OCI-LY7 (cell line): Measurements from ENCODE around the gene TEX30. TPM values are rescaled to one million over a fixed set of nuclear protein-coding genes. Genes with fewer than 3 reads are reported as not detected.

Source experiments
- BruUV-seq: library from RNA; stranded (reverse); fragments of 400-500 nt; replicated peaks from 2 replicates; lab custom pipeline; 2021; lab: Mats Ljungman, UMichigan
- CTCF ChIA-PET: fragments of 300-600 bp; sonication (Branson Sonifier 250); formaldehyde crosslinking; loops from one replicate; lab custom pipeline; 2022; ENCODE audit warnings: antibody characterized with exemption; ENCODE audit not compliant: unreplicated experiment; lab: Charles Lee
- POLR2A ChIA-PET: fragments of 300-600 bp; sonication (Branson Sonifier 250); formaldehyde crosslinking; loops from one replicate; lab custom pipeline; 2022; ENCODE audit warnings: antibody characterized with exemption; lab: Charles Lee
- DNase-seq: peaks from one replicate; pipeline ENCODE4 v3.0.0-alpha.2; 2015; ENCODE audit warnings: low spot score
- H2AFZ ChIP-seq: fragments of 200-600 bp; sonication (generic), shearing (Covaris generic); 2 replicates; pipeline ENCODE4 v1.6.1; 2014; ENCODE audit warnings: mild to moderate bottlenecking, antibody characterized with exemption, low read length, moderate library complexity
- H3K27ac ChIP-seq: fragments of 200-600 bp; sonication (generic); 2 replicates; pipeline ENCODE4 v1.5.1; 2014; ENCODE audit warnings: mixed run types, low read depth, mild to moderate bottlenecking, moderate library complexity, low read length, inconsistent platforms; ENCODE audit not compliant: poor library complexity, severe bottlenecking
- H3K36me3 ChIP-seq: fragments of 200-600 bp; sonication (generic); 2 replicates; pipeline ENCODE4 v1.6.1; 2014; ENCODE audit warnings: mild to moderate bottlenecking, antibody characterized with exemption, low read length, moderate library complexity, mixed read lengths; ENCODE audit not compliant: insufficient read depth
- H3K4me1 ChIP-seq: fragments of 200-600 bp; sonication (generic); 2 replicates; pipeline ENCODE4 v1.5.1; 2014; ENCODE audit warnings: mild to moderate bottlenecking, low read length; ENCODE audit not compliant: insufficient read depth, poor library complexity, severe bottlenecking
- H3K4me2 ChIP-seq: fragments of 200-600 bp; sonication (generic); 2 replicates; pipeline ENCODE4 v1.6.1; 2014; ENCODE audit warnings: mild to moderate bottlenecking, low read length
- H3K4me3 ChIP-seq: fragments of 200-600 bp; sonication (generic); 2 replicates; pipeline ENCODE4 v1.5.1; 2014; ENCODE audit warnings: mild to moderate bottlenecking, low read depth, low read length; ENCODE audit not compliant: poor library complexity, severe bottlenecking
- H3K79me2 ChIP-seq: fragments of 200-600 bp; sonication (generic); 2 replicates; pipeline ENCODE4 v1.6.1; 2016; ENCODE audit warnings: low read depth, mild to moderate bottlenecking, low read length, moderate library complexity, mixed read lengths; ENCODE audit not compliant: insufficient read depth
- H3K9me2 ChIP-seq: fragments of 200-600 bp; sonication (generic); 2 replicates; pipeline ENCODE4 v1.6.1; 2016; ENCODE audit warnings: mild to moderate bottlenecking, low read length, mixed read lengths; ENCODE audit not compliant: insufficient read depth
- H3K9me3 ChIP-seq: fragments of 200-600 bp; sonication (generic); 2 replicates; pipeline ENCODE4 v1.6.1; 2014; ENCODE audit warnings: mild to moderate bottlenecking, mixed run types, low read length, mixed read lengths
- H4K20me1 ChIP-seq: fragments of 200-600 bp; sonication (generic); 2 replicates; pipeline ENCODE4 v1.6.1; 2014; ENCODE audit warnings: mild to moderate bottlenecking, antibody characterized with exemption, low read length, moderate library complexity, mixed read lengths; ENCODE audit not compliant: insufficient read depth
- CTCF ChIP-seq: fragments of 200-600 bp; sonication (generic); conservative IDR thresholded peaks from 2 replicates; pipeline ENCODE4 v1.5.1; 2014; ENCODE audit warnings: mild to moderate bottlenecking, antibody characterized with exemption, low read length, moderate library complexity, mixed read lengths
- EZH2phosphoT487 ChIP-seq: fragments of 200-600 bp; sonication (generic); IDR thresholded peaks from 2 replicates; pipeline ENCODE4 v1.6.1; 2018; ENCODE audit warnings: low read depth, borderline replicate concordance, mild to moderate bottlenecking, mixed run types, antibody characterized with exemption, low read length, moderate library complexity, mixed read lengths
- intact Hi-C: fragments of 100-400 bp; cut with micrococcal nuclease; formaldehyde crosslinking; loops from one replicate; pipeline ENCODE4 v1.10.0; 2022; ENCODE audit not compliant: unreplicated experiment
- total RNA-seq, 2 experiments: library from RNA; depleted of rRNA in 1 of 2; stranded (reverse); fragments of >200 nt in 1 of 2; shearing (Covaris generic) in 1 of 2; gene quantifications; 2 replicates each; pipeline ENCODE4 v1.2.3, GENCODE V29; 2014 to 2022

Gene TEX30
- total RNA-seq, 2 experiments from 2014 or later: 4.0 to 6.7 TPM

- H3K4me2 ChIP-seq: no peak overlapping the region
- intact Hi-C loops: no loop called here
- no peaks in the 10 kb centered on the region for H4K20me1 ChIP-seq
- no peak overlapping the region for H2AFZ ChIP-seq
- BruUV-seq: no TSS peak
- ChIA-PET POLR2A (no interaction called here), CTCF (no interaction called here)
- no peaks in the 10 kb centered on the region for H3K79me2 ChIP-seq
- no peak for DNase-seq
- H3K27ac ChIP-seq: no peak overlapping the region
- H3K4me1 ChIP-seq: no peaks in the 10 kb centered on the region
- H3K36me3 ChIP-seq: no peaks in the 10 kb centered on the region
- no peak overlapping the region for H3K4me3 ChIP-seq
- H3K9me3 ChIP-seq: no peaks in the 10 kb centered on the region
- no peaks in the 10 kb centered on the region for H3K9me2 ChIP-seq
- TF ChIP-seq CTCF (no peak), EZH2phosphoT487 (no peak)
These were observed 34.1 kb upstream of the TEX30 start for GRCh38 chr13:102807699-102808098.

GRCh38 chr13:102805680-102806079 lies 32.1 kb upstream of the TEX30 start:
- Histone ChIP-seq H3K27ac (no peak overlapping the region), H3K4me3 (no peak overlapping the region), H3K36me3 (no peaks in the 10 kb centered on the region), H3K9me3 (no peaks in the 10 kb centered on the region), H2AFZ (no peak overlapping the region), H3K4me1 (no peaks in the 10 kb centered on the region), H3K9me2 (no peaks in the 10 kb centered on the region), H3K4me2 (no peak overlapping the region), H4K20me1 (no peaks in the 10 kb centered on the region), H3K79me2 (no peaks in the 10 kb centered on the region)
- TF ChIP-seq CTCF: no peak
- TF ChIP-seq EZH2phosphoT487: no peak
- CTCF ChIA-PET: no interaction called here
- no TSS peak for BruUV-seq
- DNase-seq: no peak
- intact Hi-C loops: no loop called here
- POLR2A ChIA-PET: no interaction called here

GRCh38 chr13:102800145-102801041 lies 26.8 kb upstream of the TEX30 start:
- H3K9me3 ChIP-seq: no peaks in the 10 kb centered on the region
- no peaks in the 10 kb centered on the region for H4K20me1 ChIP-seq
- H2AFZ ChIP-seq: no peak overlapping the region
- ChIA-PET CTCF (no interaction called here), POLR2A (no interaction called here)
- H3K36me3 ChIP-seq: no peaks in the 10 kb centered on the region
- H3K4me1 ChIP-seq: no peaks in the 10 kb centered on the region
- H3K79me2 ChIP-seq: no peaks in the 10 kb centered on the region
- no peaks in the 10 kb centered on the region for H3K9me2 ChIP-seq
- H3K4me3 ChIP-seq: no peak overlapping the region
- TF ChIP-seq EZH2phosphoT487: no peak
- TF ChIP-seq CTCF: no peak
- no TSS peak for BruUV-seq
- DNase-seq: no peak
- no peak overlapping the region for H3K4me2 ChIP-seq
- intact Hi-C loops: no loop called here
- no peak overlapping the region for H3K27ac ChIP-seq
